Cardiac septum (tissue), 1 donor: ENCODE results near the gene TCTN2. TPM values are rescaled to one million over a fixed set of nuclear protein-coding genes. Genes with fewer than 3 reads are reported as not detected.

ENCODE experiments used
- total RNA-seq: library from RNA; stranded (reverse); fragmentation: NEBNext Ultra II Directional; extraction: Animal tissue kit (Norgen Biotek cat#: 25700); gene quantifications from one replicate; pipeline ENCODE4 v1.2.1, GENCODE V29; 2021
- donor health status: DM: no; HTN: no; CAD: no.

Gene TCTN2
- total RNA-seq, 1 donor from 2014 or later, result 3.1 TPM

Other genes starting within 250 kb of the TCTN2 start
- gene RILPL2, start 234.4 kb upstream of the TCTN2 start, total RNA-seq, result 1.6 TPM
- 24.3 TPM for gene SNRNP35, start 213.0 kb upstream of the TCTN2 start, total RNA-seq
- gene RILPL1, start 137.4 kb upstream of the TCTN2 start, total RNA-seq, result 85.3 TPM
- 150 TPM for gene TMED2, start 86.6 kb upstream of the TCTN2 start, total RNA-seq
- 5.1 TPM for gene DDX55, start 69.0 kb upstream of the TCTN2 start, total RNA-seq
- 27.9 TPM for gene EIF2B1, start 37.4 kb upstream of the TCTN2 start, total RNA-seq
- 12.9 TPM for gene GTF2H3, start 37.3 kb upstream of the TCTN2 start, total RNA-seq
- 14.9 TPM for gene ATP6V0A2, start 41.2 kb downstream of the TCTN2 start, total RNA-seq
- 0.73 TPM for gene DNAH10, start 91.2 kb downstream of the TCTN2 start, total RNA-seq